AG08396 (cell line): ENCODE measurements around the gene EPB42.
"Not testable (repeated sequence)": the region's sequence is repeated elsewhere in the genome, so short reads cannot be mapped to it uniquely, and the experiment has no call there.

Experiments used
- DNase-seq: peaks from one replicate; pipeline ENCODE4 v3.0.0; 2012; ENCODE audit warnings: low spot score, mixed read lengths

The EPB42 gene

GRCh38 chr15:43185157-43186002 lies 35.4 kb downstream of the EPB42 start, which contains the start of gene CCNDBP1:
Gene CCNDBP1 (plus strand): TSS chr15:43185403. CDS start chr15:43185499, 96 bp downstream.
- DNase-seq: peak; percentile 96

- no peak for DNase-seq
Observed at GRCh38 chr15:43184407-43185124, 36.3 kb downstream of the EPB42 start.

- no peak for DNase-seq
Observed at GRCh38 chr15:43183270-43183669, 37.5 kb downstream of the EPB42 start.

GRCh38 chr15:43177147-43177546 lies 43.7 kb downstream of the EPB42 start:
- DNase-seq: not testable (repeated sequence)

- DNase-seq: not testable (repeated sequence)
Observed at GRCh38 chr15:43175656-43176309, 45.0 kb downstream of the EPB42 start.

- no peak for DNase-seq
Observed at GRCh38 chr15:43169888-43170287, 50.9 kb downstream of the EPB42 start.

- DNase-seq: peak; percentile 28
Observed at GRCh38 chr15:43168192-43169107, 52.4 kb downstream of the EPB42 start.

- not testable (repeated sequence) for DNase-seq
Observed at GRCh38 chr15:43167261-43167660, 53.6 kb downstream of the EPB42 start.

- no peak for DNase-seq
Observed at GRCh38 chr15:43165801-43166325, 55.0 kb downstream of the EPB42 start.

- DNase-seq: no peak
Observed at GRCh38 chr15:43153269-43153668, 67.5 kb downstream of the EPB42 start.

GRCh38 chr15:43151688-43152087 lies 69.1 kb downstream of the EPB42 start:
- no peak for DNase-seq

GRCh38 chr15:43150191-43150929 lies 70.5 kb downstream of the EPB42 start:
- peak; percentile 83 for DNase-seq
